HG03039 (cell line): ENCODE measurements around the gene ALPP.
"Not testable (repeated sequence)": the region's sequence is repeated elsewhere in the genome, so short reads cannot be mapped to it uniquely, and the experiment has no call there.

Experiments used
- ATAC-seq: cut with Tn5 transposase; IDR thresholded peaks from one replicate; pipeline ENCODE4 v1.9.1; 2021; ENCODE audit warnings: mild to moderate bottlenecking, moderate library complexity; ENCODE audit not compliant: unreplicated experiment

Gene ALPP

GRCh38 chr2:232379610-232380590, 1.3 kb downstream of the ALPP start:
- not testable (repeated sequence) for ATAC-seq

- ATAC-seq, result not testable (repeated sequence)
Observed at GRCh38 chr2:232381204-232382031, 2.9 kb downstream of the ALPP start.

GRCh38 chr2:232382331-232383225, 4.0 kb downstream of the ALPP start:
- ATAC-seq, result no peak

- no peak for ATAC-seq
Observed at GRCh38 chr2:232384466-232384865, 5.9 kb downstream of the ALPP start.

GRCh38 chr2:232385058-232385457, 6.5 kb downstream of the ALPP start:
- not testable (repeated sequence) for ATAC-seq

- no peak for ATAC-seq
Observed at GRCh38 chr2:232385660-232386489, 7.3 kb downstream of the ALPP start.

- no peak for ATAC-seq
Observed at GRCh38 chr2:232386490-232386739, 7.9 kb downstream of the ALPP start.

GRCh38 chr2:232386740-232387450, 8.3 kb downstream of the ALPP start:
- no peak for ATAC-seq

GRCh38 chr2:232387451-232388171, 9.1 kb downstream of the ALPP start:
- ATAC-seq, result no peak

- no peak for ATAC-seq
Observed at GRCh38 chr2:232388324-232388891, 9.9 kb downstream of the ALPP start.

GRCh38 chr2:232389327-232389726, 10.8 kb downstream of the ALPP start:
- no peak for ATAC-seq

GRCh38 chr2:232390661-232391060, 12.1 kb downstream of the ALPP start:
- ATAC-seq, result no peak

- no peak for ATAC-seq
Observed at GRCh38 chr2:232393556-232393955, 15.0 kb downstream of the ALPP start.

GRCh38 chr2:232394431-232394830, 15.9 kb downstream of the ALPP start:
- not testable (repeated sequence) for ATAC-seq

- no peak for ATAC-seq
Observed at GRCh38 chr2:232395586-232395985, 17.0 kb downstream of the ALPP start.

GRCh38 chr2:232396683-232397082, 18.1 kb downstream of the ALPP start:
- no peak for ATAC-seq

GRCh38 chr2:232398293-232399034, 19.9 kb downstream of the ALPP start:
- ATAC-seq, result no peak
